HG02981 (cell line): ENCODE data around the gene GP5.

Source experiments
- ATAC-seq: cut with Tn5 transposase; IDR thresholded peaks from one replicate; pipeline ENCODE4 v1.9.1; 2021; ENCODE audit warnings: mild to moderate bottlenecking, moderate library complexity; ENCODE audit not compliant: unreplicated experiment

GP5 gene

GRCh38 chr3:194352667-194353246, 46.3 kb downstream of the GP5 start:
- ATAC-seq: no peak

- ATAC-seq: no peak
Measured at GRCh38 chr3:194351952-194352536, 47.0 kb downstream of the GP5 start.

DNA sequence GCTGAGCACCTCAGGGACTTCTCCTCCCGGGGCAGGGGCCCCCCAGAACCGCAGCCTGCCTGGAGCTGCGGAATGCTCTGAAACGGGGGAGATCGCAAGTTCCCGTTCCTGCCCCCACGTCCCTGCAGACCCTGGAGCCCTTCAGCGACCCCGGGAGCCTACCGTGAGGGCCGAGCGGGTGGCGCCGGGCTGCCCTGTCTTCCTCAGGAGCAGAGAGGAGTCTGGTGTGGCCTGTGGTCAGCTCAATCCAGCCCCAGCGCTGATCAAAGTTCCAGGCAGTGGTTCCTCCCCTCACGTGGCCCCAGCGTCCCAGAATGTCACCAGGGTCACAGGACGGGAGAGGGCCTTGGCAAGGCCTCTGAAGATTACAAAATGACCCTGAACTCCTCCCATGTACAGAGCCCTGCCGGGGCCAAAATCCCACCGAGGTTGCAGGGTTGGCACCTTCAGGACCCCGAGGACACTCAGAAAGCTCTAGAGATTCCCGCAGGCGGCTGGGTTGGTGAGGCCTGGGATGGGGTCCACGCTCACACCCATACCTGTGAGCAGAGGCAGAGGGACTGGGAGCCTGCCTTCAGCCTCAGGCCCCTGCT, 47.9 kb downstream of the GP5 start, which contains the start of gene CPN2:
Gene CPN2, minus strand, starts transcription at position 249 of the 593 bp plus-strand sequence. CDS start 8,626 bp downstream, outside the sequence.
- ATAC-seq: no peak

DNA sequence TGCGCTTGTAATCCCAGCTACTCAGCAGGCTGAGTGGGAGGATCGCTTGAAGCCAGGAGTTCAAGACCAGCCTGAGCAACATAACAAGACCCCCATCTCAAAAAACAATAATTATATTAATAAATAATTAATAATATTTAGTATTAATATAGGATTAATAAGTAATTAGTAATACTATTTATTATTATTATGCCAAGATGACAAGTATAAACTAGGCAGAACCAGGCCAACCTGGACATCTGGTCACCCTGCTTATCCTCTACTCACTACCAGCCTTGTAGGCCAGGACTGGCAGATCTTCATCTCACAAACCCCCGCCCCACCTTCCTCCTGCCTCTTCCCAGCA, 48.4 kb downstream of the GP5 start:
- no peak for ATAC-seq

DNA sequence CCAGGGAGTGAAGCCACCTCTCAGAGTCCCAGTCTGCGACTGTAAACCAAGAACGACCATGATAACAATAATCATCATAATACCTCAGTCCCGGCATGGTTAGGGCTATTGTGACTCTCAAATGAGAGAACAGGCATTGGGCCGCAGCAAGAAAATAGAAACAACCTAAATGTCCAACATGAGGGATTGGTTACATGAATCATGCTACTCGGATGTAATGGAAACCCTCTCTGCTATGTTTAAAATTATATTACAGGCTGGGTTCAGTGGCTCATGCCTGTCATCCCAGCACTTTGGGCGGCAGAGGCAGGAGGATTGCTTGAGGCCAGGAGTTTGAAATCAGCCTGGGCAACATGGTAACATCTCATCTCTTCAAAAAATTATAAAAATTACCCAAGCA, 50.7 kb downstream of the GP5 start:
- no peak for ATAC-seq

GRCh38 chr3:194346621-194347020, 52.4 kb downstream of the GP5 start:
- ATAC-seq: no peak

DNA sequence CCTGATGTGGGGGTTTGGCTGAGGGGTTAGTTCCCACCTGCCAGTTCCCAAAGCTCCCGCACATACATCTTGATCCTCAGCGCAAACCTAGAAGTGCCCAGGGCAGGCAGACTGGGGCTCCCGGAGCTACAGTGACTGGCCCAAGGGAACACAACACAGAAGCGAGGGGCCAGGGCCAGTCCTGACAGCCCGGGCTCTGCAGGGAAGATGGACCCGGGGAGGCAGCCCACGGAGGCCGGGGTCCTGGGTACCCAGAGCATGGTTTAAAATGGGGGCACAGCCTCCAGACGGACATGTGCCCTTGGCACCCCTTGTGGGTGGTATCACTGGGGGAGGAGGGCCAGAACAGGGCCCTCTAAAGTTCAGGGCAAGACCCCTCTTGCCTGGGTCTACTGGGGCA, 53.0 kb downstream of the GP5 start:
- ATAC-seq: no peak
